Lung (tissue), 12 donors: Measurements from ENCODE around the gene CEP85L. TPM values are rescaled to one million over a fixed set of nuclear protein-coding genes. Genes with fewer than 3 reads are reported as not detected.

Experiments
- ATAC-seq: fragments of 200-7000 bp; cut with Tn5 transposase; one replicate; pipeline ENCODE4 v1.9.1; 2020; ENCODE audit warnings: moderate number of reproducible peaks; ENCODE audit not compliant: insufficient read depth, low FRiP score
- DNase-seq, 3 donors: peaks; one replicate each; pipeline ENCODE4 v3.0.0-alpha.2; 2013 to 2017
- H3K27ac ChIP-seq, 2 donors: one replicate each; pipeline ENCODE4 v1.5.1; 2013; ENCODE audit warnings: mild to moderate bottlenecking in 2 of 2, moderate library complexity in 2 of 2, control low read depth in 1 of 2, inconsistent platforms in 1 of 2, low read depth in 1 of 2, low read length in 1 of 2
- H3K27me3 ChIP-seq, 3 donors: one replicate each; pipeline ENCODE4 v1.5.1; 2013; ENCODE audit warnings: low read length in 2 of 3; ENCODE audit not compliant: control insufficient read depth in 3 of 3, insufficient read depth in 3 of 3
- H3K36me3 ChIP-seq, 4 donors: one replicate each; pipeline ENCODE4 v1.5.1; 2013; ENCODE audit warnings: low read length in 4 of 4, mild to moderate bottlenecking in 1 of 4, moderate library complexity in 1 of 4; ENCODE audit not compliant: control insufficient read depth in 4 of 4, insufficient read depth in 4 of 4
- H3K4me1 ChIP-seq, 5 donors: one replicate each; pipeline ENCODE4 v1.5.1; 2013; ENCODE audit warnings: low read length in 5 of 5, mild to moderate bottlenecking in 2 of 5, moderate library complexity in 1 of 5; ENCODE audit not compliant: control insufficient read depth in 5 of 5, insufficient read depth in 5 of 5
- H3K4me3 ChIP-seq: one replicate; pipeline ENCODE4 v1.5.1; 2013; ENCODE audit warnings: mild to moderate bottlenecking, control low read depth, moderate library complexity
- H3K9ac ChIP-seq, 2 donors: one replicate each; pipeline ENCODE4 v1.5.1; 2013; ENCODE audit warnings: low read length in 2 of 2, control low read depth in 1 of 2; ENCODE audit not compliant: insufficient read depth in 1 of 2
- H3K9me3 ChIP-seq, 4 donors: one replicate each; pipeline ENCODE4 v1.5.1; 2013; ENCODE audit warnings: low read length in 3 of 4, mild to moderate bottlenecking in 1 of 4, moderate library complexity in 1 of 4; ENCODE audit not compliant: control insufficient read depth in 4 of 4, insufficient read depth in 3 of 4
- WGBS, 2 donors: extraction: QIAGEN DNeasy Blood & Tissue Kit; methylation state at CpG; one replicate each; pipeline ENCODE4 v1.1.7; 2013; 5-methylcytosine and 5-hydroxymethylcytosine counted together
- polyA plus RNA-seq, 2 donors: library from polyadenylated mRNA; stranded (reverse); fragments of 200-250 nt; gene quantifications; one replicate each; pipeline ENCODE4 v1.2.1, GENCODE V29; 2013
- total RNA-seq, 2 donors: library from RNA; depleted of rRNA in 1 of 2; stranded (reverse); fragments of >200 nt in 1 of 2; gene quantifications; one replicate each; pipeline ENCODE4 v1.2.1, GENCODE V29; 2014 to 2021
- TF ChIP-seq, protein P1 (sequence below): IDR thresholded peaks from 2 replicates; pipeline ENCODE4 v1.5.1; 2012; ENCODE audit warnings: mild to moderate bottlenecking; ENCODE audit errors: control extremely low read depth, extremely low read depth
- donor health status: control.
- donor health status: control.
- donor health status: Bipolar disorder and iron deficiency.
- donor health status: healthy.
- donor health status: DM: yes; HTN: yes; CAD: no.

The CEP85L gene
- total and polyA plus RNA-seq, 4 donors, result 1.3 to 40.8 (median 7.1) TPM

- Histone ChIP-seq H3K4me1 (peaks cover 0 to 15% (median 8%) of the 10 kb centered on the region in 5 donors), H3K4me3 (no peak overlapping the region), H3K27ac (peak overlapping the region in 1 of 2 donors; percentile 66), H3K36me3 (no peaks in the 10 kb centered on the region), H3K9me3 (no peaks in the 10 kb centered on the region), H3K27me3 (no peaks in the 10 kb centered on the region), H3K9ac (no peak overlapping the region)
- no peak for ATAC-seq
- WGBS, 2 donors, result 91 to 97% methylated on average over 3 of the region's 3 CpGs
- DNase-seq, result no peak
- TF ChIP-seq, protein P1, sequence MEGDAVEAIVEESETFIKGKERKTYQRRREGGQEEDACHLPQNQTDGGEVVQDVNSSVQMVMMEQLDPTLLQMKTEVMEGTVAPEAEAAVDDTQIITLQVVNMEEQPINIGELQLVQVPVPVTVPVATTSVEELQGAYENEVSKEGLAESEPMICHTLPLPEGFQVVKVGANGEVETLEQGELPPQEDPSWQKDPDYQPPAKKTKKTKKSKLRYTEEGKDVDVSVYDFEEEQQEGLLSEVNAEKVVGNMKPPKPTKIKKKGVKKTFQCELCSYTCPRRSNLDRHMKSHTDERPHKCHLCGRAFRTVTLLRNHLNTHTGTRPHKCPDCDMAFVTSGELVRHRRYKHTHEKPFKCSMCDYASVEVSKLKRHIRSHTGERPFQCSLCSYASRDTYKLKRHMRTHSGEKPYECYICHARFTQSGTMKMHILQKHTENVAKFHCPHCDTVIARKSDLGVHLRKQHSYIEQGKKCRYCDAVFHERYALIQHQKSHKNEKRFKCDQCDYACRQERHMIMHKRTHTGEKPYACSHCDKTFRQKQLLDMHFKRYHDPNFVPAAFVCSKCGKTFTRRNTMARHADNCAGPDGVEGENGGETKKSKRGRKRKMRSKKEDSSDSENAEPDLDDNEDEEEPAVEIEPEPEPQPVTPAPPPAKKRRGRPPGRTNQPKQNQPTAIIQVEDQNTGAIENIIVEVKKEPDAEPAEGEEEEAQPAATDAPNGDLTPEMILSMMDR, result no peak
Measured at GRCh38 chr6:118542184-118542952, 109.0 kb downstream of the CEP85L start.

DNA sequence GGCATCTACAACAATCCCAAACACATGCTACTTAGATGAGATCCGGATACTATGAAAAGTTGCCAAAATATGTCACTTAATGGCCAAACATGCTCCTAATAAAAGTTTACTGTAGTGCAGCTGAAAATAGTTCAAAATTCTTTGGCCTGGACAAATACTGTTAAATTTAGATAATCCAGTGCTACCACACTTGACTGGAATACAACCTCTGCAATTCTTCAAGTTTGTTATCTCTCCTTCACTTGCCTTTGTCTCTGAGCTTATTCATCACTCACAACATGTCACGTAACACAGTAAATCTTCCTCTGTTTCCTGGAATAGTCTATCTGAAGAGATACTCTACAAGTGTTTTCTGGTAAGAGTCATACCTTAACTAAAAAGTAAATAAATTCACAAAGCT, 113.8 kb downstream of the CEP85L start:
- TF ChIP-seq, protein P1, result no peak
- peaks cover 0 to 7% (median 5%) of the 10 kb centered on the region in 5 donors for H3K4me1 ChIP-seq
- peak overlapping the region in 1 of 2 donors; percentile 83 for H3K27ac ChIP-seq
- no peaks in the 10 kb centered on the region for H3K9me3 ChIP-seq
- no peaks in the 10 kb centered on the region for H3K27me3 ChIP-seq
- H3K4me3 ChIP-seq, result no peak overlapping the region
- no peak overlapping the region for H3K9ac ChIP-seq
- DNase-seq (peak in 1 of 3 donors; percentile 54), ATAC-seq (no peak)
- WGBS, 2 donors, result 51 to 69% methylated on average over 2 of the region's 2 CpGs
- peaks cover 0 to 3% (median 0%) of the 10 kb centered on the region in 4 donors for H3K36me3 ChIP-seq

- no peak overlapping the region for H3K4me3 ChIP-seq
- ATAC-seq (no peak), DNase-seq (no peak)
- H3K9ac ChIP-seq, result no peak overlapping the region
- H3K9me3 ChIP-seq, result no peaks in the 10 kb centered on the region
- peaks cover 0 to 7% (median 5%) of the 10 kb centered on the region in 5 donors for H3K4me1 ChIP-seq
- 90 to 95% methylated on average over 2 of the region's 2 CpGs for WGBS, 2 donors
- TF ChIP-seq, protein P1, result no peak
- no peaks in the 10 kb centered on the region for H3K27me3 ChIP-seq
- peak overlapping the region in 1 of 2 donors; percentile 78 for H3K27ac ChIP-seq
- peaks cover 0 to 3% (median 0%) of the 10 kb centered on the region in 4 donors for H3K36me3 ChIP-seq
Measured at GRCh38 chr6:118536478-118536877, 114.9 kb downstream of the CEP85L start.
